ENCODE data around the gene CPVL. TPM values are rescaled to one million over a fixed set of nuclear protein-coding genes. Genes with fewer than 3 reads are reported as not detected.

CPVL gene
- total RNA-seq, 1 experiment from 2014 or later: 10.3 TPM

GRCh38 chr7:29150856-29151255, 4.5 kb upstream of the CPVL start:
- ChIA-PET CTCF (no interaction called here), POLR2A (no interaction called here), RAD21 (ENCODE audit: low non-redundant PET in 1 of 2, low total read pairs in 2 of 2, uncharacterized antibody in 2 of 2, unreplicated experiment in 2 of 2) (no interaction called here)
- BruUV-seq (replicated peaks): no TSS peak
- Histone ChIP-seq H3K36me3 (ENCODE audit: control insufficient read depth in 1 of 2, insufficient read depth in 2 of 2, low read length in 2 of 2) (no peaks in the 10 kb centered on the region), H3K9ac (ENCODE audit: low read length) (no peak overlapping the region), H3K4me3 (replicated peaks in 1 of 2; ENCODE audit: low read depth in 1 of 2, low read length in 2 of 2) (no peak overlapping the region), H3K9me2 (ENCODE audit: insufficient read depth) (no peaks in the 10 kb centered on the region), H3K4me2 (ENCODE audit: low read length) (no peak overlapping the region), H3K9me3 (ENCODE audit: control insufficient read depth in 1 of 2, insufficient read depth in 1 of 2, low read depth in 1 of 2, low read length in 2 of 2) (no peaks in the 10 kb centered on the region), H3K27me3 (ENCODE audit: insufficient read depth, low read length) (no peaks in the 10 kb centered on the region), H3K79me2 (ENCODE audit: insufficient read depth, low read length) (no peaks in the 10 kb centered on the region), H4K20me1 (ENCODE audit: insufficient read depth) (no peaks in the 10 kb centered on the region), H3K27ac (ENCODE audit: low read depth, low read length) (no peak overlapping the region), H3K4me1 (ENCODE audit: control insufficient read depth in 1 of 2, insufficient read depth in 2 of 2, low read length in 2 of 2) (peaks cover 3 to 12% of the 10 kb centered on the region in 2 experiments; a peak in 2 of 4 replicates), H2AFZ (ENCODE audit: low read depth, low read length, poor library complexity, severe bottlenecking) (no peak overlapping the region)
- no peak for TF ChIP-seq CEBPB (IDR thresholded peaks at IDR 0.05; ENCODE audit: low read depth)
- no peak for TF ChIP-seq FOSL1 (IDR thresholded peaks at IDR 0.05; ENCODE audit: low read depth)
- TF ChIP-seq REST (IDR thresholded peaks at IDR 0.05; ENCODE audit: low read depth): no peak
- no peak for TF ChIP-seq TCF7L2 (IDR thresholded peaks at IDR 0.05; ENCODE audit: borderline replicate concordance, extremely low read depth, insufficient read depth, insufficient read length)
- no peak for TF ChIP-seq EZH2 (IDR thresholded peaks at IDR 0.05)
- TF ChIP-seq MAX (IDR thresholded peaks at IDR 0.05): no peak
- no peak for TF ChIP-seq ZBTB33 (IDR thresholded peaks at IDR 0.05; ENCODE audit: extremely low read depth, insufficient replicate concordance, low read length)
- no peak for TF ChIP-seq CBX3 (IDR thresholded peaks at IDR 0.05; ENCODE audit: low read depth)
- intact Hi-C loops (cut with micrococcal nuclease): no loop called here
- DNase-seq (ENCODE audit: low read depth, low spot score) (no peak), ATAC-seq (no peak)
